ENCODE results near the gene SLC9B1. TPM values are rescaled to one million over a fixed set of nuclear protein-coding genes. Genes with fewer than 3 reads are reported as not detected.

SLC9B1 gene
- total and polyA plus RNA-seq, 2 of the 13 experiments (the other 11 are each of a cell fraction or from before 2014, with no cell fraction given): 0.17 to 0.20 TPM

DNA sequence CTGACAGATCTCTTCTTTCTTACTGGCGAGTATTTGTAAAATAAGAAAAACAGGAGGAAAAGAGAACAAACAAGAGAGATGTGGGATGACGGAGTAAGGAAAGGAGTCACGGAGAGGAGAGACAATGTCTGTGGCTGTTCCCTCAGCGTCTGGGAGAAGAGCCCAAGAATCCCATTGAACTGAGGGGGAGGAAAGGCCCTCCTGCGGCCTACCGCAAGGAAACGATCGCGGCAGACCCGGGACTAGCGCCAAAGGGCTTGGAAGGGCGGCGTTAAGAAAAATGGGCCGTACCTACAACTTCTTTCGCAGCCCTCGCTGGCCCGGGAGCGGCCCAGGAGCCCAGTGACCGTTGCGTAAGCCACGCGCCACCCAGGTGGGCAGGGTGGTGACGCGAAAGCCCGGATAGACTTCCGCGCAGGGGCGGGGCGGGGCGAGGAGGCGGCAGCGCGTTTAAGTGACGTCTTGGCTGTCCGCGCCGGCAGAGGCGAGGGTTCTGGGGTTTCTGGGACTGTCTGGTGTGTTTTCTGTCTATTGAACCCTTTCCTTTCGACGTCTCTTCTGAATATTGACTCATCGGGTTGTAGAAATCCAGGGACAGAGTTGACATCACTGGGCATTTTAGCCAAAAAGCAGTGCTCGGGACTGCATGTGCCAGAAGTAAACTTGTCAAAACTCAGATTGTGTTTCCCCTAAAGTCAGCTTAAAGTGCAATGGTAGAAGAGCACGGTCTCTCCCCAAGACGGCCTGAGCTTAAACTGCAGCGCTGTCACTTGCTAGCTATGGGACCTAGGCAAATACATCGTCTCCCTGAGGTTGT is at the start of gene SLC9B1 (continued):
- TF ChIP-seq SOX5 (CRISPR knock-in tag; IDR thresholded peaks at IDR 0.05; ENCODE audit: borderline replicate concordance) (peak; percentile 55; the same call in 1 of the 2 replicates), ZNF33A (CRISPR knock-in tag; IDR thresholded peaks at IDR 0.05; ENCODE audit: borderline replicate concordance) (no peak), ZNF382 (CRISPR knock-in tag; IDR thresholded peaks at IDR 0.05; ENCODE audit: borderline replicate concordance) (no peak), ZNF441 (CRISPR knock-in tag; IDR thresholded peaks at IDR 0.05; ENCODE audit: borderline replicate concordance) (no peak), FOXA3 (CRISPR knock-in tag; IDR thresholded peaks at IDR 0.05) (peak; percentile 59), ZNF883 (CRISPR knock-in tag; IDR thresholded peaks at IDR 0.05; ENCODE audit: not compliant biosample characterization) (peak; percentile 81), KAT8 (CRISPR knock-in tag; IDR thresholded peaks at IDR 0.05) (peak; percentile 96), ZNF510 (CRISPR knock-in tag; IDR thresholded peaks at IDR 0.05; ENCODE audit: low read depth) (peak; percentile 56; the same call in 1 of the 2 replicates), MED8 (CRISPR knock-in tag; IDR thresholded peaks at IDR 0.05; ENCODE audit: insufficient replicate concordance) (peak; percentile 65), ZNF557 (CRISPR knock-in tag; IDR thresholded peaks at IDR 0.05) (no peak; the same call in 1 of the 2 replicates), SP4 (CRISPR knock-in tag; IDR thresholded peaks at IDR 0.05) (peak; percentile 92), ZBED4 (CRISPR knock-in tag; IDR thresholded peaks at IDR 0.05; ENCODE audit: borderline replicate concordance) (peak; percentile 99), HIVEP1 (CRISPR knock-in tag; IDR thresholded peaks at IDR 0.05) (peak; percentile 86)
- TF ChIP-seq, protein P1, sequence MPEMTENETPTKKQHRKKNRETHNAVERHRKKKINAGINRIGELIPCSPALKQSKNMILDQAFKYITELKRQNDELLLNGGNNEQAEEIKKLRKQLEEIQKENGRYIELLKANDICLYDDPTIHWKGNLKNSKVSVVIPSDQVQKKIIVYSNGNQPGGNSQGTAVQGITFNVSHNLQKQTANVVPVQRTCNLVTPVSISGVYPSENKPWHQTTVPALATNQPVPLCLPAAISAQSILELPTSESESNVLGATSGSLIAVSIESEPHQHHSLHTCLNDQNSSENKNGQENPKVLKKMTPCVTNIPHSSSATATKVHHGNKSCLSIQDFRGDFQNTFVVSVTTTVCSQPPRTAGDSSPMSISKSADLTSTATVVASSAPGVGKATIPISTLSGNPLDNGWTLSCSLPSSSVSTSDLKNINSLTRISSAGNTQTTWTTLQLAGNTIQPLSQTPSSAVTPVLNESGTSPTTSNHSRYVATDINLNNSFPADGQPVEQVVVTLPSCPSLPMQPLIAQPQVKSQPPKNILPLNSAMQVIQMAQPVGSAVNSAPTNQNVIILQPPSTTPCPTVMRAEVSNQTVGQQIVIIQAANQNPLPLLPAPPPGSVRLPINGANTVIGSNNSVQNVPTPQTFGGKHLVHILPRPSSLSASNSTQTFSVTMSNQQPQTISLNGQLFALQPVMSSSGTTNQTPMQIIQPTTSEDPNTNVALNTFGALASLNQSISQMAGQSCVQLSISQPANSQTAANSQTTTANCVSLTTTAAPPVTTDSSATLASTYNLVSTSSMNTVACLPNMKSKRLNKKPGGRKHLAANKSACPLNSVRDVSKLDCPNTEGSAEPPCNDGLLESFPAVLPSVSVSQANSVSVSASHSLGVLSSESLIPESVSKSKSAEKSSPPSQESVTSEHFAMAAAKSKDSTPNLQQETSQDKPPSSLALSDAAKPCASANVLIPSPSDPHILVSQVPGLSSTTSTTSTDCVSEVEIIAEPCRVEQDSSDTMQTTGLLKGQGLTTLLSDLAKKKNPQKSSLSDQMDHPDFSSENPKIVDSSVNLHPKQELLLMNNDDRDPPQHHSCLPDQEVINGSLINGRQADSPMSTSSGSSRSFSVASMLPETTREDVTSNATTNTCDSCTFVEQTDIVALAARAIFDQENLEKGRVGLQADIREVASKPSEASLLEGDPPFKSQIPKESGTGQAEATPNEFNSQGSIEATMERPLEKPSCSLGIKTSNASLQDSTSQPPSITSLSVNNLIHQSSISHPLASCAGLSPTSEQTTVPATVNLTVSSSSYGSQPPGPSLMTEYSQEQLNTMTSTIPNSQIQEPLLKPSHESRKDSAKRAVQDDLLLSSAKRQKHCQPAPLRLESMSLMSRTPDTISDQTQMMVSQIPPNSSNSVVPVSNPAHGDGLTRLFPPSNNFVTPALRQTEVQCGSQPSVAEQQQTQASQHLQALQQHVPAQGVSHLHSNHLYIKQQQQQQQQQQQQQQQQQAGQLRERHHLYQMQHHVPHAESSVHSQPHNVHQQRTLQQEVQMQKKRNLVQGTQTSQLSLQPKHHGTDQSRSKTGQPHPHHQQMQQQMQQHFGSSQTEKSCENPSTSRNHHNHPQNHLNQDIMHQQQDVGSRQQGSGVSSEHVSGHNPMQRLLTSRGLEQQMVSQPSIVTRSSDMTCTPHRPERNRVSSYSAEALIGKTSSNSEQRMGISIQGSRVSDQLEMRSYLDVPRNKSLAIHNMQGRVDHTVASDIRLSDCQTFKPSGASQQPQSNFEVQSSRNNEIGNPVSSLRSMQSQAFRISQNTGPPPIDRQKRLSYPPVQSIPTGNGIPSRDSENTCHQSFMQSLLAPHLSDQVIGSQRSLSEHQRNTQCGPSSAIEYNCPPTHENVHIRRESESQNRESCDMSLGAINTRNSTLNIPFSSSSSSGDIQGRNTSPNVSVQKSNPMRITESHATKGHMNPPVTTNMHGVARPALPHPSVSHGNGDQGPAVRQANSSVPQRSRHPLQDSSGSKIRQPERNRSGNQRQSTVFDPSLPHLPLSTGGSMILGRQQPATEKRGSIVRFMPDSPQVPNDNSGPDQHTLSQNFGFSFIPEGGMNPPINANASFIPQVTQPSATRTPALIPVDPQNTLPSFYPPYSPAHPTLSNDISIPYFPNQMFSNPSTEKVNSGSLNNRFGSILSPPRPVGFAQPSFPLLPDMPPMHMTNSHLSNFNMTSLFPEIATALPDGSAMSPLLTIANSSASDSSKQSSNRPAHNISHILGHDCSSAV (CRISPR knock-in tag; IDR thresholded peaks at IDR 0.05; ENCODE audit: borderline replicate concordance): no peak
- TF ChIP-seq, protein P2, sequence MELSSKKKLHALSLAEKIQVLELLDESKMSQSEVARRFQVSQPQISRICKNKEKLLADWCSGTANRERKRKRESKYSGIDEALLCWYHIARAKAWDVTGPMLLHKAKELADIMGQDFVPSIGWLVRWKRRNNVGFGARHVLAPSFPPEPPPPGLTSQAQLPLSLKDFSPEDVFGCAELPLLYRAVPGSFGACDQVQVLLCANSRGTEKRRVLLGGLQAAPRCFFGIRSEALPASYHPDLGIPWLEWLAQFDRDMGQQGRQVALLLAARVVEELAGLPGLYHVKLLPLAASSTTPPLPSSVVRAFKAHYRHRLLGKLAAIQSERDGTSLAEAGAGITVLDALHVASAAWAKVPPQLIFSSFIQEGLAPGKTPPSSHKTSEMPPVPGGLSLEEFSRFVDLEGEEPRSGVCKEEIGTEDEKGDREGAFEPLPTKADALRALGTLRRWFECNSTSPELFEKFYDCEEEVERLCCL (CRISPR knock-in tag; IDR thresholded peaks at IDR 0.05; ENCODE audit: borderline replicate concordance): no peak
